Measurements from ENCODE around the gene SLC8A1. TPM values are rescaled to one million over a fixed set of nuclear protein-coding genes. Genes with fewer than 3 reads are reported as not detected.
A peak's percentile ranks its signal among the peaks of the same experiment; 100 is the strongest.

Gene SLC8A1
- polyA plus RNA-seq, 4 donors = 65.2 to 77.2 (median 68.5) TPM

DNA sequence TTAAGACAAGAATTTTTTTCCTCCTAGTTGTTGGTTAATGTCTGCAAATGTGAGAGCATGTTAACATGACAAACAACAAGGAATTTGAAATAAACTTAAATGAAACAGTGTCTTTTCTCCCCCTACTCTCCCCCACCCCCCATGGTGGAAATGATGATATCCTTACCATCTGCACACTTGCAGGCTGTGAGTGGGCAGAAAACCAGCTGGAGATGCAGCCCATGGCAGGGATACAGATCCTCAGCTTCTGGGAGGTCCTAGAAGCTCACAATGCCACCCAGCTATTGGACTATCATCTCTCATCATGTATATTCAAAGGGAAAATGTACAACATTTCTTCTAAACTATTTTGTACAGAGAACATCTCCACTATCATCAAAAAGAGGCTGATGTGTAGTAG lies 196.8 kb downstream of the SLC8A1 start:
- DNase-seq (ENCODE audit: low read depth in 4 of 4, low spot score in 2 of 4) = no peak

GRCh38 chr2:40254611-40255010 lies 197.3 kb downstream of the SLC8A1 start:
- DNase-seq (ENCODE audit: low read depth in 4 of 4, low spot score in 2 of 4) = no peak

GRCh38 chr2:40251137-40251536 lies 200.8 kb downstream of the SLC8A1 start:
- no peak for DNase-seq (ENCODE audit: low read depth in 4 of 4, low spot score in 2 of 4)

- no peak for DNase-seq (ENCODE audit: low read depth in 4 of 4, low spot score in 2 of 4)
Measured at GRCh38 chr2:40249577-40249976, 202.3 kb downstream of the SLC8A1 start.

DNA sequence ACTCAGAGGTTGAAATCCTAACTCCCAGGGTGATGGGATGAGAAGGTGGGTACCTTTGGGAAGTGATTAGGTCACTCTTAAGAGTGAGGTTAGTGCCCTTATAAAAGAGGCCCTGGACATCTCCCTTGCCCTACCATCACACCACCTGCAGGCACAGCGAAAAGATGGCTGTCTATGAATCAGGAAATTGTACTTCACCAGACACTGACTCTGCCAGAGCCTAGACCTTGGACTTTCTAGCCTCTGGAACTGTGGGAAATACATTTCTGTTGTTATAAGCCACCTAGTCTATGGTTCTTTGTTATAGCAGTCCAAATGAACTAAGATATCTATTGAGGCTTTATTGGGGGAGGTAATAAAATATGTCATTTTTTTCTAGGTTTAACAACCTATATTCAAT lies 203.6 kb downstream of the SLC8A1 start:
- no peak for DNase-seq (ENCODE audit: low read depth in 4 of 4, low spot score in 2 of 4)

GRCh38 chr2:40244675-40245074 lies 207.2 kb downstream of the SLC8A1 start:
- DNase-seq (ENCODE audit: low read depth in 4 of 4, low spot score in 2 of 4) = no peak

- DNase-seq (ENCODE audit: low read depth in 4 of 4, low spot score in 2 of 4) = no peak
Measured at GRCh38 chr2:40244251-40244650, 207.6 kb downstream of the SLC8A1 start.

- no peak for DNase-seq (ENCODE audit: low read depth in 4 of 4, low spot score in 2 of 4)
Measured at GRCh38 chr2:40243581-40244187, 208.2 kb downstream of the SLC8A1 start.

- DNase-seq (ENCODE audit: low read depth in 4 of 4, low spot score in 2 of 4) = no peak
Measured at GRCh38 chr2:40242315-40242714, 209.6 kb downstream of the SLC8A1 start.

DNA sequence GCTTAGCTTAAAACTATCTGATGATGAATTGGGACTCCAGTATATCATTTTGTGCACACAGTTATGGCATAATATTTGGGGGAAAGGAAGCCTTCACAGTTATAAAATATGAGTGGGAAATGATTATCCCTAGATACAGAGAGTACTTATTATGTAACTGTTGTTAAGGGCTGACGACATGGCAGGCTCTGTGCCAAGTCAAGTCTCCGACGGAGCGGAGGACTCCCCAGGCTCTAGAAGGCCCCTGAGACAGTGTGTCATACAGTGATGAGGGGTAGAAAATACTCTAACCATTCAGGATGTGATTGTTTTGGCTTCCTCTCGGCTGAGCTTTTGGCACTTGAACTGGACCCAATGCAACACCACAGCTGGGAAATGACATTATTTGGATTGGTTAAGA lies 211.8 kb downstream of the SLC8A1 start:
- peak in 3 of 4 donors; percentile 42 to 48 (median 44) for DNase-seq (ENCODE audit: low read depth in 4 of 4, low spot score in 2 of 4)

DNA sequence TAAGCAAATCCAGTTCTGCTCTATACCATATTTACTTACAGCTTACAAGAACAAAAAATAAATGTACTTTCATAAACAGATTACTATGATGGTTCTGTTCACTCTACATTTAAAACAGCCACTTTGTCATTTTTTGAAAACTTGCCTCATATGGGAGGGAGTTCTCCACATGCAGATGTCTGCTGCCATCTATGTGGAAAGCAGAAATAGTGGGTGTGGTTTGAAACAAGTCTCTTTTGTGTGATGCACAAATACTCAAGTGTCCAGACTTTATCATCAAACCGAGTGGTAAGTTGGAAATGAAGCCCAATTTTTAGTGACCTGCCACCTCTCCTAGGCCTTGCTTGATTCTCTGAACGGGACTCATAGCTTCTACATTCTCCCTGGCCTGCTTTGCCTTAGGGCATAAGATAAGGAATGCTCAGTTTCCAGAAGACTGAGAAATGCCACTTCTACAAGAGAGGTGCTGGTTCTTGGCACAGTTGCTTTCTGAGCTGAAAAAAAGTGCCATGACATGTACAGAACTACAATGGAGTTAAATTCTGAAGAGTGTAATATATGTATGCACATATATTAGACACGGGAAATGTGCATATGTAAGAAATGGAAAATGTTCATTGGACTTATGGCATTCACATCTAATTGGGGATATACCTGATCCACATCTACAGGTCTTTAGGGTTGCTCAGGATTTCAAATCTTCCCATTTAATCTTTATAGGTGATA lies 221.0 kb downstream of the SLC8A1 start:
- DNase-seq (ENCODE audit: low read depth in 4 of 4, low spot score in 2 of 4) = no peak

DNA sequence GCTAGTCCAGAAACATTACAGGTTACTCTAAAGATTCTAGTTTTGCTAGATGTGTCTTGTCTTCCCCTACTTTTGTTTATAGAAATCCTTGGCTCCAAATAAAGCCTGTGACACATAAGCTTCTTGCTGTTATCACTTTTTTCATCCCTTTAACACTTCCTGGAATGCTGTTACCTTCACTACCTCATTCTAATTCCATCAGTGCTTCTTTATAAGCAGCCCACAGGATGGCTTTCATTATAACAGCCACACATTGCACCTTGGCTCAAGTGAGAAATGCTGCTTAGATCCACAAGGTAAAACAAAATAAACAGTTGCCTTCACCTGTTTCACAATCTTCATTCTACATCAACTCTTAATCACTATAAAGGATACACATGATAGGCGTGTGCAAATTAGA lies 221.7 kb downstream of the SLC8A1 start:
- DNase-seq (ENCODE audit: low read depth in 4 of 4, low spot score in 2 of 4) = no peak

GRCh38 chr2:40228310-40228709 lies 223.6 kb downstream of the SLC8A1 start:
- no peak for DNase-seq (ENCODE audit: low read depth in 4 of 4, low spot score in 2 of 4)

- no peak for DNase-seq (ENCODE audit: low read depth in 4 of 4, low spot score in 2 of 4)
Measured at GRCh38 chr2:40227210-40227609, 224.7 kb downstream of the SLC8A1 start.

- no peak for DNase-seq (ENCODE audit: low read depth in 4 of 4, low spot score in 2 of 4)
Measured at GRCh38 chr2:40226637-40227036, 225.3 kb downstream of the SLC8A1 start.

GRCh38 chr2:40225670-40226210 lies 226.2 kb downstream of the SLC8A1 start:
- DNase-seq (ENCODE audit: low read depth in 4 of 4, low spot score in 2 of 4) = no peak

DNA sequence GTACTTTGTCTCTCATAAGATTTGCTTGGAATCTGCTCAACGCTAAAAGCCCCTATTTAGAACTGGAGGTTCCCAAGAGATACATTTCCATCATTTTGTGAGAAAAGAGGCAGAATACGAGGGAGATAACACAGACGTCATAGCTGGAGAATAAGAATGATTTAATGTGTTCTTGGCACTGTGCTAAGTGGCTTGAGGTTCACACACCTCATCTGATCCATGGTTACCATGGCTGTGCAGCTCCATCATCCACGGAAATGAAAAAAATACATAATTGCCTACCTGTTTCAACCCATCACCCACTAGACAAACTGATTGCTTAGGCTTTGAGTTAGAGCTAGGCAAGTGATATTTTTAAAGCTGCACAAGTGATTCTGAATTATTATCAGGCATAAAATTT lies 227.6 kb downstream of the SLC8A1 start:
- no peak for DNase-seq (ENCODE audit: low read depth in 4 of 4, low spot score in 2 of 4)

- DNase-seq (ENCODE audit: low read depth in 4 of 4, low spot score in 2 of 4) = no peak
Measured at GRCh38 chr2:40220177-40220925, 231.5 kb downstream of the SLC8A1 start.

- DNase-seq (ENCODE audit: low read depth in 4 of 4, low spot score in 2 of 4) = no peak
Measured at GRCh38 chr2:40219141-40219540, 232.7 kb downstream of the SLC8A1 start.

- no peak for DNase-seq (ENCODE audit: low read depth in 4 of 4, low spot score in 2 of 4)
Measured at GRCh38 chr2:40218679-40219078, 233.2 kb downstream of the SLC8A1 start.

DNA sequence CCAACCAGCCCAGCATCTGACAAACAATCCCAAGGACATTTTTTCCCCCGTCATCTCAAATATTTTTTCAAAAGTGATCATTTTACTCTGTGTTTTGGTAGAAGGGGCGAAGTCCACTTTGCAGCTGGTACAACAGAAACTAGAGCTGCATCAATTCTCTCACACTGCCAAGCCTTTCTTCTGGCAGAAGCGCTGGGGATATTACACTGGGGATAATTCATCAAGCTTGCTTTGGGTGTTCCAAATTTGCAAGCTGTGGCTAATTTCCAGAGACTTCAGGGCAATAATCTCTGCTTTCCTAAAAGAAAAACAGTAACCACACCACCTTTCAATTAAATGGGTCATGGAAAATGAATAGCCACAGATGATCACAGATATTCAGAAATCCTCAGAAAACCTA lies 238.3 kb downstream of the SLC8A1 start:
- no peak for DNase-seq (ENCODE audit: low read depth in 4 of 4, low spot score in 2 of 4)

All from left renal cortex interstitium (tissue), 4 donors.